RWPE2 (cell line): ENCODE results near the gene C1QTNF7.

Source experiments
- ATAC-seq: fragments of 200-7000 bp; cut with Tn5 transposase; 3 replicates; pipeline ENCODE4 v1.9.1; 2021; ENCODE audit warnings: low read depth
- DNase-seq: peaks from one replicate; pipeline ENCODE4 v3.0.0-alpha.2; 2020; ENCODE audit warnings: low spot score
- H3K27ac ChIP-seq: fragments of 450-650 bp; 2 replicates; pipeline ENCODE4 v1.5.1; 2017; ENCODE audit warnings: mild to moderate bottlenecking; ENCODE audit not compliant: poor library complexity, severe bottlenecking
- H3K27me3 ChIP-seq: fragments of 250-450 bp; sonication (Bioruptor Pico); 2 replicates; pipeline ENCODE4 v1.5.1; 2021; ENCODE audit warnings: mild to moderate bottlenecking, moderate library complexity; ENCODE audit not compliant: insufficient read depth, poor library complexity, severe bottlenecking
- H3K36me3 ChIP-seq: fragments of 250-450 bp; sonication (Bioruptor Pico); 2 replicates; pipeline ENCODE4 v1.5.1; 2020; ENCODE audit warnings: low read depth, mild to moderate bottlenecking, moderate library complexity
- H3K4me1 ChIP-seq: fragments of 250-450 bp; sonication (Bioruptor Pico); 2 replicates; pipeline ENCODE4 v1.5.1; 2021; ENCODE audit warnings: mild to moderate bottlenecking, moderate library complexity; ENCODE audit not compliant: insufficient read depth, poor library complexity, severe bottlenecking
- H3K4me3 ChIP-seq: fragments of 250-450 bp; sonication (Bioruptor Pico); 2 replicates; pipeline ENCODE4 v1.5.1; 2021; ENCODE audit warnings: mild to moderate bottlenecking, moderate library complexity; ENCODE audit not compliant: severe bottlenecking
- H3K9me3 ChIP-seq: fragments of 250-450 bp; sonication (Bioruptor Pico); 2 replicates; pipeline ENCODE4 v1.5.1; 2021; ENCODE audit warnings: mild to moderate bottlenecking, moderate library complexity; ENCODE audit not compliant: severe bottlenecking
- CTCF ChIP-seq: fragments of 450-650 bp; IDR thresholded peaks from one replicate; pipeline ENCODE4 v1.5.1; 2017; ENCODE audit warnings: mild to moderate bottlenecking, moderate library complexity; ENCODE audit not compliant: poor library complexity, severe bottlenecking

The C1QTNF7 gene

GRCh38 chr4:15458616-15459015 lies 30.8 kb downstream of the C1QTNF7 start:
- Histone ChIP-seq H3K4me1 (no peaks in the 10 kb centered on the region), H3K9me3 (no peaks in the 10 kb centered on the region), H3K4me3 (no peak overlapping the region), H3K27ac (no peak overlapping the region), H3K36me3 (no peaks in the 10 kb centered on the region), H3K27me3 (no peaks in the 10 kb centered on the region)
- no peak for TF ChIP-seq CTCF
- DNase-seq (no peak), ATAC-seq (no peak)

- Histone ChIP-seq H3K9me3 (no peaks in the 10 kb centered on the region), H3K4me1 (no peaks in the 10 kb centered on the region), H3K27ac (no peak overlapping the region), H3K4me3 (no peak overlapping the region), H3K36me3 (no peaks in the 10 kb centered on the region), H3K27me3 (no peaks in the 10 kb centered on the region)
- no peak for TF ChIP-seq CTCF
- no peak for DNase-seq
- no peak for ATAC-seq
Measured at GRCh38 chr4:15459706-15460105, 31.9 kb downstream of the C1QTNF7 start.

- Histone ChIP-seq H3K27ac (no peak overlapping the region), H3K4me1 (no peaks in the 10 kb centered on the region), H3K27me3 (no peaks in the 10 kb centered on the region), H3K4me3 (no peak overlapping the region), H3K9me3 (no peaks in the 10 kb centered on the region), H3K36me3 (no peaks in the 10 kb centered on the region)
- DNase-seq (no peak), ATAC-seq (no peak)
- no peak for TF ChIP-seq CTCF
Measured at GRCh38 chr4:15466596-15466995, 38.8 kb downstream of the C1QTNF7 start.

- Histone ChIP-seq H3K4me3 (peak within 1 kb of the TSS; percentile 13), H3K27ac (no peak within 1 kb of the TSS), H3K27me3 (no peaks in the 10 kb centered on the region), H3K4me1 (no peaks in the 10 kb centered on the region), H3K36me3 (no peaks in the 10 kb centered on the region), H3K9me3 (no peaks in the 10 kb centered on the region)
- no peak for DNase-seq
- no peak for TF ChIP-seq CTCF
- peak; percentile 51 for ATAC-seq
Measured at GRCh38 chr4:15469402-15470127, 41.7 kb downstream of the C1QTNF7 start, which contains the start of gene CC2D2A. TSS of gene CC2D2A (plus strand) at chr4:15469882. CDS start at chr4:15475933, 6,051 bp downstream.

GRCh38 chr4:15470128-15470475 lies 42.3 kb downstream of the C1QTNF7 start:
- H3K4me1 ChIP-seq, result no peaks in the 10 kb centered on the region
- ATAC-seq (no peak), DNase-seq (no peak)
- no peak for TF ChIP-seq CTCF
- H3K27me3 ChIP-seq, result no peaks in the 10 kb centered on the region
- no peaks in the 10 kb centered on the region for H3K36me3 ChIP-seq
- no peak overlapping the region for H3K27ac ChIP-seq
- peak overlapping the region; percentile 13 for H3K4me3 ChIP-seq
- H3K9me3 ChIP-seq, result no peaks in the 10 kb centered on the region
